Measurements from ENCODE around the gene COL9A3. TPM values are rescaled to one million over a fixed set of nuclear protein-coding genes. Genes with fewer than 3 reads are reported as not detected.

COL9A3 gene
- total RNA-seq: 0.11 and 1.1 TPM in 2 replicates

DNA sequence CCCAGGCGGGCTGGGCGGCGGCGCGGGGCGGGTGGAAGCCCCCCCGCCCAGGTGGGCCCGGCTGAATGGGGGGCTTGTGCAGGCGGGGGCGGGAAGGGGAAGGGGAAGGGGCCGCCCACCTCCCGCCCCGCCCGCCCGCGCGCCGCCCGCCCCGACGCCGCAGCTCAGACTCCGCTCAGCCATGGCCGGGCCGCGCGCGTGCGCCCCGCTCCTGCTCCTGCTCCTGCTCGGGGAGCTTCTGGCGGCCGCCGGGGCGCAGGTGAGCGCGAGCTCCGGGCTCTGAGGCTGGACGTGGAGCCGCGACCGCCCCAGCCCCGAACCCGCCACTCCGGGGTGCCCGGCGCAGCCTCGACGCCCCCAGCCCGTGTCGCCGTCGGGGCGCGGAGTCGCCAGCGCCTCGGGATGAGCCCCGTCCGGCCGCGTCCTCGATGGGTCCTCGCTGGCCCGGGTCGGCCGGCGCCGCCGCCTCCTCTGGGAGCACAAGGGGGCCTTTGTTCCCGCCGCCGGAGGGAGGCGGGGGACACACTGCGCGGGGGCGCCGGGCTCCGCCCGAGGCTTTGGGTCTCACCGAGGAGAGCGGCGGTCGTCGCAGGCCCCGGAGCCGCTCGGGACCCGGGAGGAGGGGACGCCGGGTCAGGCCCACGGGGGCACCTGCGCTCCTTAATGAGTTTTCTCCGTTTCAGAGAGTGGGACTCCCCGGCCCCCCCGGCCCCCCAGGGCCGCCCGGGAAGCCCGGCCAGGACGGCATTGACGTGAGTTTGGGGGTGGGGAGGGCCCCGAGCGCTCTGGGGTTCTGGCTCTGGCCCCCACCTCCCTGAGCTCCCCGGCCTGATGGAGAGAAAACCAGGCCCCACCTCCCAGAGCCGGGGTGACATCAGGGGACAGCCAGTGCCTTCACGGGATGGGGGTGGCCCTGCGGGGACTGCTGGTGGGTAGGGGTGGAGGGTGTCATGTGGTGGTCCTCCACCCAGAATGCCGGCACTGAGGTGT lies at the start of gene COL9A3:
Gene COL9A3, plus strand, starts transcription at position 167 of the 990 bp plus-strand sequence. Its CDS starts 15 bp downstream, at position 182.

DNA sequence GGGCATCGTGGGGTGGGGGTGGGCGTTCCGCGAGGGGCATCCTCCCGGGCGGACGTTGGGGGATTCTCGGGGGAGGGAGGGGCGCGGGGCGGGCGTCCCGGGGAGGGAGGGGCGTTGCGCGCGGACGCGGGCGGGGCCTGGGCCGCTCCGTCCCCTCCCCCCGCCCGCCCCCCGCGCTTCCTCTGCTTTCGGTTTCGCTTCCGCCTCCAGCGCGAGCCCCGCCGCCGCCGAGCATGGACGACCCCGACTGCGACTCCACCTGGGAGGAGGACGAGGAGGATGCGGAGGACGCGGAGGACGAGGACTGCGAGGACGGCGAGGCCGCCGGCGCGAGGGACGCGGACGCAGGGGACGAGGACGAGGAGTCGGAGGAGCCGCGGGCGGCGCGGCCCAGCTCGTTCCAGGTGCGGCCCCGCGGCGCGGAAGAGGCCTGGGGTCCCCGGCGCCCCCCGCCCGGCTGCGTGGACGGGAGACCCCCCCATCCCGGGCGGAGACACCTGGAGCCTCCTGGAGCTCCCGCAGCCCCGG lies 12.2 kb upstream of the COL9A3 start, which contains the start of gene OGFR:
Gene OGFR, plus strand, starts transcription at position 209 of the 528 bp plus-strand sequence. Its CDS starts 25 bp downstream, at position 234.

DNA sequence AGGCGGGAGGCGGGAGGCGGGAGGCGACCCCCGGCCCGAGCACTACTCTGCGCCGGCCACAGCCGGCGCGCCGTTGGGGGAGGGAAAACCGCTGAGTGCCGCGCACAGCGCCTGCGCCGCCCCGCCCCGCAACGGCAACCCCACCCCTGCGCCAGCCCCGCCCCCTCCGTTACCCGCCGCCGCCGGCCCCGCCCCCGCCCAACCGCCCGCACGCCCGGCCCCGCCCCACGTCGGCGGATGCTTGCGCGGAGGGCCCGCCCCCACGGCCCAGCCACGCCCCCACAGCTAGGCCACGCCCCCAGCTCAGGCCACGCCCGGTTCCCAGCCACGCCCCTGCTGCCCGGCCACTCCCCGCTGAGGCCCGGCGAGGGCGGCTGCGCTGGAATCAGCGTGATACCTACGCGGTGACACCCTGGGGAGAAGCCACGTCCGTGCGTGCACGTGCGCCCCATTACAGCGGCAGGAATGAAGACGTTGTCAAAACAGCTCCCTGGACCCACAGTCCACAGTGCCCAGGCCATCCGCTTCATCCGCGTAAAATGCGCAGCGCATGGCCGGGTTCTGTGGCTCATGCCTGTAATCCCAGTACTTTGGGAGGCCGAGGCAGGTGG lies 45.0 kb downstream of the COL9A3 start, which contains the start of gene TCFL5:
Gene TCFL5, minus strand, starts transcription at position 97 of the 611 bp plus-strand sequence. CDS start 152 bp downstream, outside the sequence.

Other genes with a start within 250 kb of the COL9A3 start
- gene SLCO4A1, start 174.5 kb upstream of the COL9A3 start, total RNA-seq: 2.0 and 4.8 TPM in 2 replicates
- gene NTSR1, start 108.2 kb upstream of the COL9A3 start, total RNA-seq: 2.0 and 3.1 TPM in 2 replicates
- gene MRGBP, start 20.6 kb upstream of the COL9A3 start, total RNA-seq: 22.0 and 33.9 TPM in 2 replicates
- 48.4 and 51.5 TPM in 2 replicates for gene OGFR, start 12.2 kb upstream of the COL9A3 start, total RNA-seq
- 21.6 and 27.9 TPM in 2 replicates for gene TCFL5, start 44.8 kb downstream of the COL9A3 start, total RNA-seq
- 53.1 and 60.6 TPM in 2 replicates for gene DIDO1, start 109.5 kb downstream of the COL9A3 start, total RNA-seq
- gene GID8, start 121.1 kb downstream of the COL9A3 start, total RNA-seq: 32.4 and 39.7 TPM in 2 replicates
- gene SLC17A9, start 135.7 kb downstream of the COL9A3 start, total RNA-seq: 16.0 and 16.6 TPM in 2 replicates
- gene BHLHE23, start 189.9 kb downstream of the COL9A3 start, total RNA-seq: not detected in 2 replicates